Thoracic aorta (tissue), 2 donors: ENCODE results near the gene POU6F2. TPM values are rescaled to one million over a fixed set of nuclear protein-coding genes. Genes with fewer than 3 reads are reported as not detected.

ENCODE experiments used
- ATAC-seq: fragments of 150-250 bp; one replicate; pipeline ENCODE4 v1.8.0; 2017; ENCODE audit warnings: low read depth; ENCODE audit not compliant: insufficient number of reproducible peaks, low FRiP score
- DNase-seq: peaks from one replicate; pipeline ENCODE4 v3.0.0-alpha.2; 2020; ENCODE audit warnings: low spot score
- H3K27ac ChIP-seq, 2 donors: fragments of 200-600 bp; sonication (generic); 1 replicate in 1 of 2; 2 replicates in 1 of 2; pipeline ENCODE4 v1.5.1; 2016; ENCODE audit warnings: mild to moderate bottlenecking in 2 of 2, moderate library complexity in 2 of 2
- H3K27me3 ChIP-seq: fragments of 200-600 bp; sonication (generic); replicated peaks from 2 replicates; pipeline ENCODE4 v1.6.0; 2016; ENCODE audit warnings: mild to moderate bottlenecking; ENCODE audit not compliant: insufficient read depth
- H3K36me3 ChIP-seq: fragments of 200-600 bp; sonication (generic); one replicate; pipeline ENCODE4 v1.5.1; 2016
- H3K4me1 ChIP-seq, 2 donors: fragments of 200-600 bp; sonication (generic); 1 replicate in 1 of 2; 2 replicates in 1 of 2; pipeline versions ENCODE4 v1.5.1 to v1.6.0; 2016; ENCODE audit warnings: low read depth in 2 of 2, mild to moderate bottlenecking in 1 of 2; ENCODE audit not compliant: control insufficient read depth in 1 of 2
- H3K4me3 ChIP-seq: fragments of 200-600 bp; sonication (generic); 2 replicates; pipeline ENCODE4 v1.5.1; 2016; ENCODE audit warnings: mild to moderate bottlenecking
- H3K9me3 ChIP-seq: fragments of 200-600 bp; sonication (generic); 2 replicates; pipeline ENCODE4 v1.5.1; 2016
- CTCF ChIP-seq: fragments of 200-600 bp; sonication (generic); IDR thresholded peaks from one replicate; pipeline ENCODE4 v1.5.1; 2019; ENCODE audit warnings: antibody characterized with exemption
- total RNA-seq, 2 donors: library from RNA; depleted of rRNA; stranded (reverse); fragments of >200 nt; gene quantifications; one replicate each; pipeline versions ENCODE4 v1.1.0 to v1.2.3, GENCODE V29; 2016

POU6F2 gene
- total RNA-seq, 2 donors from 2014 or later: not detected

DNA sequence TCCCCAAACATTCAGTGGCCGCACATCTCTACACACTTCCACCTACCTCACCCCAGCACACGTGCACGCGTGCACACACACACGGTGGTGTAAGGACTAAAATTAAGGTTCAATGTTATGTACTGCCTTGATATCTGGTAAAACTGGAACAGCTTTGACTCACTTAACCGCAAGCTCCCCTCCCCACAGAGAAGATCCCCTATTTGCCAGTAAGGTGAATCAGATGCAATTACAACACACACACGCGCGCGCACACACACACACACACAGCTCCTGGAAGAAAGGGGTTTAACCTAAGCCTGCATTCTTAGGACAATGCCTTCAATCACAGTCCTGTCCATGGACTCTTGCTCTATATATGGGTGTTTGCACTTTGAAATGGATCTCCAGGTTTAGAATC, 43.2 kb upstream of the POU6F2 start:
- no peak for TF ChIP-seq CTCF
- H3K27me3 ChIP-seq: no peaks in the 10 kb centered on the region
- H3K36me3 ChIP-seq: no peaks in the 10 kb centered on the region
- H3K4me3 ChIP-seq: no peak overlapping the region
- no peak overlapping the region for H3K27ac ChIP-seq
- no peaks in the 10 kb centered on the region for H3K9me3 ChIP-seq
- ATAC-seq (no peak), DNase-seq (no peak)
- H3K4me1 ChIP-seq: peaks cover 4 to 24% of the 10 kb centered on the region in 2 donors

DNA sequence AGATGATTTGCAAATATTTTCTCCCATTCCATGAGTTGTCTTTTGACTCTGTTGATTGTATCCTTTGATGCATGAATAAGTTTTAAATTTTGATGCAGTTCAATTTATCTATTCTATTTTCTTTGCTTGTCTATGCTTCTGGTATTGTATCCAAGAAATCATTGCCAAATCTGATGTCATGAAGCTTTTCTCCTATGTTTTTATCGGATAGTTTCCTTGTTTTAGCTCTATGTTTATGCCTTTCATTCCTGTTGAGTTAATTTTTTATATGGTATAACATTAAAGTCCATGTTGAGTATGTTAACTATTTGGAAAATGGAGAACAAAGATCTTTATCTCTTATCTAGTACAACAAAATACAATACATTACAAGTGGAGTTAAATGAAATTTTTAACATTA, 41.1 kb upstream of the POU6F2 start:
- Histone ChIP-seq H3K27ac (no peak overlapping the region), H3K9me3 (no peaks in the 10 kb centered on the region), H3K4me1 (peaks cover 4 to 23% of the 10 kb centered on the region in 2 donors), H3K27me3 (no peaks in the 10 kb centered on the region), H3K36me3 (no peaks in the 10 kb centered on the region), H3K4me3 (no peak overlapping the region)
- DNase-seq: no peak
- no peak for TF ChIP-seq CTCF
- ATAC-seq: no peak

DNA sequence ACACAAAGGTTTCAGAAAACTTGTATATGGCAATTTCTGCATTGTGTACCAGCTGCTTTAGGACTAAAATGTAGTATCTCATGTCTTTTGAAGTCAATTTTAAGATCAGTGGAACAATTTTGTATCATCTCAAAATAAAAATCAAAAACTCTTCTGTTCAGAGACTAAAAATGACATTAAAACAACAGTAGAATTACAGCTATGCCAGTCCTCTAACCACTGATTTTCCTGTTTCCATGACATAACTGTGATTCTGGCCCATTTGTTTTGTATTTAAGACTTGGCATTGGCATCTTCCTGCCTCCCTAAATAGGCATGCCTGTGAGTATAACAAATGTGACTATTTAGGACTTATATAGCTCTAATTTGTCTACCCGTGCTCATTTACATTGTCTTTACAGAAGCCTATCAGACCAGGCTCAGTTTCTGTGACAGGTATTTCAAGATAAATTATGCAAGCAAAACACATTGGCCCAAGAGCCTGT, 39.7 kb upstream of the POU6F2 start:
- Histone ChIP-seq H3K4me3 (no peak overlapping the region), H3K27ac (peak overlapping the region; percentile 35 to 67), H3K36me3 (no peaks in the 10 kb centered on the region), H3K27me3 (no peaks in the 10 kb centered on the region), H3K9me3 (no peaks in the 10 kb centered on the region), H3K4me1 (peaks cover 6 to 30% of the 10 kb centered on the region in 2 donors)
- TF ChIP-seq CTCF: no peak
- no peak for ATAC-seq
- DNase-seq: no peak

DNA sequence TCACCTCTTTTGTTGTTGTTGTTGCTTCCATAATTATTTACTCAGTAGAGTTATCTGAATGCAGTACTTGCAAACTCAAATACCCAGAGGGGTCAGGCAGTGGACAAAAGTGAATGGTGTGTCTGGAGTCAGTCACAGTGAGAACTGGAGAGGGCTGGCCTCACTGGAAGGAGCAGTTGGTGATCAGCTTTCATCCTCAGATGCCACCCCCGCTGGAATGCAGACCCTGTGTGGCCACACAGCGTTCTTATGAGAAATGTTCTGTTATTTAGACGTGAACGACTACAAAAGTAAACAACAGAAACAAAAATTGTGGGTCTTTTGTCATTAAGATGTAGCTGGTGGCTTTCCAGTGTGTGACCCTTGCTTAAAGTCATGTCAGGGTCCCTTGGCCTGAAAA, 39.1 kb upstream of the POU6F2 start:
- Histone ChIP-seq H3K4me3 (no peak overlapping the region), H3K9me3 (no peaks in the 10 kb centered on the region), H3K27me3 (no peaks in the 10 kb centered on the region), H3K27ac (peak overlapping the region; percentile 35 to 67), H3K36me3 (no peaks in the 10 kb centered on the region), H3K4me1 (peaks cover 11 to 35% of the 10 kb centered on the region in 2 donors)
- no peak for DNase-seq
- no peak for ATAC-seq
- TF ChIP-seq CTCF: no peak

DNA sequence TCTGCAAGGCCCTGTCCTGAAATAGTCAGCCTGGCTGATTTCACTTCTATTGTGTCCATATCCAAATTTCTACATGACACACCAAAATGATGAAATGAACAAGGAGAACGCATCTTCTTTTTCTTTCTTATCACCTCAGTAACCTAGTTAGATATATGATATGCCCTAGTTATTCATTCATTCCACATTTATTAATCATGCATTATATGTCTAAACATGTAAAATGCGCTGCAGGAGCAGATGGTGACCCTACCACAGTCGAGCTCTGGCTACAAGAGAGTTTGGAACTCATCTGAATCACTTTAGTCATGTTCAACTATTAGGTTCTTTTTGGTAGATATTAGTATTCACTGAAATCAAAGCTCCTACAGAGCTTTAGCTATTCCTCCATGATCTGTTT, 36.9 kb upstream of the POU6F2 start:
- Histone ChIP-seq H3K4me1 (peaks cover 11 to 37% of the 10 kb centered on the region in 2 donors), H3K4me3 (no peak overlapping the region), H3K27ac (peak overlapping the region in 1 of 2 donors; percentile 81), H3K36me3 (no peaks in the 10 kb centered on the region), H3K27me3 (no peaks in the 10 kb centered on the region), H3K9me3 (no peaks in the 10 kb centered on the region)
- TF ChIP-seq CTCF: no peak
- DNase-seq: no peak
- ATAC-seq: no peak
